Brain microvascular endothelial cell (primary cell): Measurements from ENCODE around the gene FCHSD2.
"Not testable (repeated sequence)": the region's sequence is repeated elsewhere in the genome, so short reads cannot be mapped to it uniquely, and the experiment has no call there.

Source experiments
- DNase-seq: peaks from one replicate; pipeline ENCODE4 v3.0.0-alpha.2; 2020
- H3K27ac ChIP-seq: fragments of 250-450 bp; sonication (Bioruptor Pico); 2 replicates; pipeline ENCODE4 v1.5.1; 2020; ENCODE audit warnings: mild to moderate bottlenecking, moderate library complexity
- H3K27me3 ChIP-seq: fragments of 250-450 bp; sonication (Bioruptor Pico); replicated peaks from 2 replicates; pipeline ENCODE4 v1.5.1; 2020; ENCODE audit warnings: mild to moderate bottlenecking
- H3K36me3 ChIP-seq: fragments of 250-450 bp; sonication (Bioruptor Pico); replicated peaks from 2 replicates; pipeline ENCODE4 v1.5.1; 2020; ENCODE audit warnings: mild to moderate bottlenecking
- H3K4me3 ChIP-seq: 2 replicates; pipeline ENCODE4 v1.5.1; 2011; ENCODE audit warnings: low read depth, mild to moderate bottlenecking, control low read depth, low read length, moderate library complexity
- in situ Hi-C: cut with HindIII; loops from 2 replicates; pipeline ENCODE4 v1.10.0; 2017; ENCODE audit warnings: low sequenced_read_pairs, low pct_ligation_motif_present
- TF ChIP-seq, protein P1 (sequence below): IDR thresholded peaks from 2 replicates; pipeline ENCODE4 v1.5.1; 2011; ENCODE audit warnings: low read depth, mild to moderate bottlenecking, moderate library complexity, low read length, control low read depth, inconsistent platforms; ENCODE audit errors: missing control alignments

Gene FCHSD2

DNA sequence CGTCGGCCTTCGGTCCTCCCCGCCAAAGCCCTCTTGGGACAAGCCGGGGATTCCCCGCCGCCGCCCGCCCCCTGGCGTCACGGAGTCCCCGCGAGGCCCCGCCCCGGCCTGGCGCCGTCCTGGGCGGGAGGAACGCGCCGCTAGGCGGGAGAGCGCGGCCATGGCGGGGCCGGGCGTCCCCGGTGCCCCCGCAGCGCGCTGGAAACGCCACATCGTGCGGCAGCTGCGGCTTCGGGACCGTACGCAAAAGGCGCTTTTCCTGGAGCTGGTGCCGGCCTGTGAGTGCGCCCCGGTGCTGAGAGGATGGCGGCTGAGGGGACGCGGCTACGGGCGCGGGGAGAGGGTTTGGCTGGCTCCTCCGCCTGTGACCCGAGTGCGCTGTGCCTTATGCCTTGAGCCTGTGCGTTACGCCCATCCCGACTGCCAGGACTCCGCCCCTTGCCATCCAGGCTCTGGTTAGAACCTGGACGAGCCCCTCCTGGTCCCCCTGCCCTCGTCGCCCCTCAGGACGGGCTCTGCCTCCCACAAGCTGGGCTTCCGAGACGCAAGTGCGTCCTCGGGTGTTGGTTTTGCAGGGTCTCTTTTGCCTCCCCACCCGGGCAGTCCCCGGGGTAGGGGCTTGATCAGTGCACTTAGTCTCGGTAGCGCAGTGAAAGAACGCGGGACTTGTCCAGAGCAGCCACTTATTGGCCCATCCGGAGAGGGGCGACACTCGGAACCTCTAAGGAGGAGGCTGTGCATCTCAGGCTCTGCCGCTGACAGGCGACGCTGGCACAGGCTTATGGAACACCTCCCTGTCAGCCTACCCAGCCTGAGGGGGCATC is 327.6 kb downstream of the FCHSD2 start, which contains the start of gene ATG16L2:
TSS of gene ATG16L2 (plus strand) at position 126 of the 824 bp plus-strand sequence. CDS start at position 161, 35 bp downstream.
- peak; percentile 65 for DNase-seq
- Histone ChIP-seq H3K27me3 (no peaks in the 10 kb centered on the region), H3K36me3 (no peaks in the 10 kb centered on the region), H3K27ac (peak within 1 kb of the TSS; percentile 98), H3K4me3 (peak within 1 kb of the TSS; percentile 85)
- in situ Hi-C loops: no loop called here
- TF ChIP-seq, protein P1, sequence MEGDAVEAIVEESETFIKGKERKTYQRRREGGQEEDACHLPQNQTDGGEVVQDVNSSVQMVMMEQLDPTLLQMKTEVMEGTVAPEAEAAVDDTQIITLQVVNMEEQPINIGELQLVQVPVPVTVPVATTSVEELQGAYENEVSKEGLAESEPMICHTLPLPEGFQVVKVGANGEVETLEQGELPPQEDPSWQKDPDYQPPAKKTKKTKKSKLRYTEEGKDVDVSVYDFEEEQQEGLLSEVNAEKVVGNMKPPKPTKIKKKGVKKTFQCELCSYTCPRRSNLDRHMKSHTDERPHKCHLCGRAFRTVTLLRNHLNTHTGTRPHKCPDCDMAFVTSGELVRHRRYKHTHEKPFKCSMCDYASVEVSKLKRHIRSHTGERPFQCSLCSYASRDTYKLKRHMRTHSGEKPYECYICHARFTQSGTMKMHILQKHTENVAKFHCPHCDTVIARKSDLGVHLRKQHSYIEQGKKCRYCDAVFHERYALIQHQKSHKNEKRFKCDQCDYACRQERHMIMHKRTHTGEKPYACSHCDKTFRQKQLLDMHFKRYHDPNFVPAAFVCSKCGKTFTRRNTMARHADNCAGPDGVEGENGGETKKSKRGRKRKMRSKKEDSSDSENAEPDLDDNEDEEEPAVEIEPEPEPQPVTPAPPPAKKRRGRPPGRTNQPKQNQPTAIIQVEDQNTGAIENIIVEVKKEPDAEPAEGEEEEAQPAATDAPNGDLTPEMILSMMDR: no peak

DNA sequence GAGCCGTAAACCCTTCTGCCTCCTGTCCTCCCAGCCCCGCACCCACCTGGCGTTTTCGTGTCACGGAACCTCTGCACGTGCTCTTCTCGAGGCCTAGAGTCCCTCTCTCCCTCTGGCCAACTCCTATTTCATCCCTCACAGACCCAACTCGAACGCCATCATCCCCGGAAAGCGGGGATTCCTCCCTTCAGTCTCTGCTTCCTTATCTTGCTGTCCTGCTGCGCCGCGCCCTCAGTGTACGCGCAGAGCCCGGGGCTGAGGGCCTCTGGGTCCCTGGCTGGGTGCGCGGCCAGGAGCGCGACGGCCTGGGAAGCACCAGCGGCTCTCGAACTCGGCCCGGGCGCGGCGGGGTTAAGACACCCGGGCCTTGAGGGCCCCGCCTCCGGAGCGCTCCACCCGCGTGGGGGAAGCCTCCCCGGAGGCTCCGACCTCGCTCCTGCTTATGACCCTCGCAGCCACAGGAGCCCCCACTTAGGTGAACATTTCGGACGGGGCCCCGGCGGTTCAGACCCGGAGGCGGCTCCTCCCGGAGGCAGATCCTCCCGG is 328.3 kb downstream of the FCHSD2 start:
- Histone ChIP-seq H3K27me3 (no peaks in the 10 kb centered on the region), H3K36me3 (peaks cover 4% of the 10 kb centered on the region), H3K4me3 (peak overlapping the region; percentile 85), H3K27ac (peak overlapping the region; percentile 98)
- DNase-seq: peak; percentile 65
- TF ChIP-seq, protein P1: no peak
- in situ Hi-C loops: no loop called here

DNA sequence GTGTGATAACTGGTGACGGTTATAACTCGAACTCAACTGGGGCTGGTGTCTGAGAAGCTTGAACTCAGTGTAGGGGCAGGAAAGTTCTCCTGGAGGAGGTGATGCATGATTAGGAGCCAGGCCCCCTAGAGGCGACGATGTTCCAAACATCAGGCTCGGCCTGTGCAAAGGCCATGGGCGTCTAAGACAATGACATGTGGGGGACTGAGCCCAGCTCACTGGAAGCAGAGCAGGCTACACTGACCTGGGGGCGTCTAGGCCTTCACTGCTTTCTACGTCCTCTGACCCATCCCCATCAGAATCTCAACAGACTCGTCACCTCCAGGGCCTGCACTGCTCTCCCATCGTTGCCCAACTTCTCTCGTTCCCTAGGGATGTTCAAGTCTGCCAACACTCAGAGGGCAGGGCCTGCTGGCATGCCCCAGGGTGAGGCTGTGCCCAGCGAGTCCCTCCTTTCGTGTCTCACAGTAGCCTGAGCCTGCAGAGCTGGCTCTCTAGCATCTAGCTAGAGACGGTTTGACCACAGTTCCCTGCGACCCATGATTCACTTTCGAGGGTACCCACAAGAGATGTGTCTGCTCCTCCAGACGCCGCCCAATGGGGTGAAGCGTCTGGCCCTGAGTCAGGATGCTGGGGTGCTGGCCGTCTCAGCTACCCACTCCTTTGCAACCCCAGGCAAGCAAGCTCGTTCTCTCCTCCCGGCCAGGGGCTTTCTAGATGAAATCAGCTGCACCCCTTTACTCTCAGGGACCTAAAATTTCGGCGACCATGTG is 329.0 kb downstream of the FCHSD2 start:
- H3K27ac ChIP-seq: peak overlapping the region; percentile 98
- no peaks in the 10 kb centered on the region for H3K27me3 ChIP-seq
- peaks cover 4% of the 10 kb centered on the region for H3K36me3 ChIP-seq
- peak overlapping the region; percentile 85 for H3K4me3 ChIP-seq
- peak; percentile 56 for DNase-seq
- TF ChIP-seq, protein P1: peak; percentile 82
- in situ Hi-C loops: no loop called here

DNA sequence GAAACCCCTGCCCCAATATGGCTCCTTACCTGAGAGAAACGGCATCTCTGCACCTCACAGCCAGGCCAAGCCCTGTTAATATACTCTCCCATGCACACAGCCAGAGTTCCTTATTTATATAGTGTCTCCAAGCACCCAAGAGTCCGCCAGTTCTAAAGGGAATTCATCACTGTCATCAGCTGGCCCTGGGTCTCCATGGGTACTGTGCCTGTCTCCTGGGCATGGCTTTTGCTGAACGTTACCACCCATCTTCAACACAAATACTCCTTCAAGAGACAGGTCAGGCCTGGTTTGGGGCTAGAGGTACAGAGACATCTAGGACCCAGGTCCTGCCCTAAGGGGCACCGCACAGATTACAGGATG is 329.5 kb downstream of the FCHSD2 start:
- Histone ChIP-seq H3K27ac (no peak overlapping the region), H3K27me3 (no peaks in the 10 kb centered on the region), H3K4me3 (peak overlapping the region; percentile 85), H3K36me3 (peaks cover 4% of the 10 kb centered on the region)
- DNase-seq: no peak
- TF ChIP-seq, protein P1: no peak
- in situ Hi-C loops: no loop called here

DNA sequence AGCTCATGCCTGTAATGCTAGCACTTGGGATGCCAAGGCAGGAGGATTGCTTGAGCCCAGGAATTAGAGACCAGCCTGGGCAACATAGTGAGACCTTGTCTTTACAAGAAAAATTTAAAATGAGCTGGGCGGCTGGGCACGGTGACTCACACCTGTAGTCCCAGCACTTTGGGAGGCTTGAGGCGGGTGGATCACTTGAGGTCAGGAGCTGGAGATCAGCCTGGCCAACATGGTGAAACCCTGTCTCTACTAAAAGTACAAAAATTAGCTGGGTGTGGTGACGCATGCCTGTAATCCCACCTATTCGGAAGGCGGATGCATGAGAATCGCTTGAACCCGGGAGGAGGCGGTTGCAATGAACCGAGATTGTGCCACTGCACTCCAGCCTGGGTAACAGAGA is 330.4 kb downstream of the FCHSD2 start:
- H3K27me3 ChIP-seq, DNase-seq, H3K36me3 ChIP-seq, H3K27ac ChIP-seq, H3K4me3 ChIP-seq, in situ Hi-C loops: not testable (repeated sequence)

DNA sequence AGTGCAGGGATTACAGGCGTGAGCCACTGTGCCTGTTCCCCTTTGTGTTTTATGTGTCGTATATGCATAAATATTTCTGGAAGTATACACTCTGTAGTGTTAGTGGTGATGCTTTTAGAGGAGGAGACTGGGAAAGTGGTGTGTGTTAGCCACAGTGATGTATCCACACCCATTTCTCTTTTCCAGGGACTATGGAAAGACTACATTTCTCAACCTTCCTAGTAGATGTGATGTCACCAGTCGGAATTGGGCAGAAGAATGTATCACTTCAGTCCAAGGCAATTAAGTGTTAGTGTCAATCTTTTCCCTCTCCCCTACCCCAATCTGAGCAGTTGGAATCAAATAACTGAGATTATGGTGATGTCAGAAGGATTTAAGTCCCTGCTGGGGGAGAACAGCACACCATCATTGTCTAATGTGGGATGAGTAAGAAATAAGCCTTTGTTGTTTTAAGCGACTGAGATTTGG is 333.8 kb downstream of the FCHSD2 start:
- peaks cover 4% of the 10 kb centered on the region for H3K36me3 ChIP-seq
- in situ Hi-C loops: no loop called here
- no peak overlapping the region for H3K4me3 ChIP-seq
- H3K27ac ChIP-seq: no peak overlapping the region
- no peak for DNase-seq
- TF ChIP-seq, protein P1: no peak
- no peaks in the 10 kb centered on the region for H3K27me3 ChIP-seq
